HG03175 (cell line): ENCODE measurements around the gene TSKU.

Experiments
- ATAC-seq: cut with Tn5 transposase; IDR thresholded peaks from one replicate; pipeline ENCODE4 v1.9.1; 2021; ENCODE audit warnings: mild to moderate bottlenecking, moderate library complexity; ENCODE audit not compliant: unreplicated experiment

Gene TSKU

DNA sequence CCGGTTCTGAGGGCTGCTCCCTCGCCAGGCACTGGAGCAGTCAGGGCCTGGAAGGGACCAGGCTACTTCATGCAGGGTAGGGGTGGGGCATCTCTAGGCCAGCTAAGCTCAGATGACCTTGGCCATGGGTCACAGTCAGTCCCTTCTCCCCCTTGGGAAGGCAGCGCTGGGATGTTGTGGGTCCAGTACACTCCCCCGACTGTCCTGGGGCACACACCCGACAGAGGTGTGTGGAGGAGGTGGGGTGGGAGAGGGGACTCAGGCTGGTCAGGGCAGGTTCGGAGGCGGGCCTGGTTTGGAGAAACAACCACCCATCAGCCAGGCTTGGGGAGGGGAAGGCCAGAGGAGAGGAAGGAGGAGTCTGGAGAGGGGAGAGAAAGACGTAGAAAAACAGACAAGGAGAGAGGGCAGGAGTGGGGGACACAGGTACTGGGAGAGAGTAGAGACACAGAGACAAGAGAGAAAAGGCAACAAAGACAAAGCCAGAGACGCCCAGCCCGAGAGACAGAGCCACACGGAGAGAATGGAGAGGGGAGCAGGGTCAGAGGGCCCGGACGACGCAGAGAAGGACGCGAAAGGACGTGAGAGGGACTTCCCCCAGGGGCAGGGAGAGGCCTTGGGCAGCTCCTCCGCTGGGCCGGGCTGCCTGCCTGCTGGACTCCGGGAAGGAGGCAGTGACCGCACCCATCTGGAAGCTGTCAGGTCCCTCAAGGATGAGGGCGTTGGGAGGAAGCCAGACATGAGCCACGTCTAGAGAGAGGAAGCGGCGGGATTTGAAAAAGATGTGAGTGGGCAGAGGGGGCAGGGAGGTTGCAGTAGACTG, 30.6 kb upstream of the TSKU start:
- ATAC-seq = no peak

DNA sequence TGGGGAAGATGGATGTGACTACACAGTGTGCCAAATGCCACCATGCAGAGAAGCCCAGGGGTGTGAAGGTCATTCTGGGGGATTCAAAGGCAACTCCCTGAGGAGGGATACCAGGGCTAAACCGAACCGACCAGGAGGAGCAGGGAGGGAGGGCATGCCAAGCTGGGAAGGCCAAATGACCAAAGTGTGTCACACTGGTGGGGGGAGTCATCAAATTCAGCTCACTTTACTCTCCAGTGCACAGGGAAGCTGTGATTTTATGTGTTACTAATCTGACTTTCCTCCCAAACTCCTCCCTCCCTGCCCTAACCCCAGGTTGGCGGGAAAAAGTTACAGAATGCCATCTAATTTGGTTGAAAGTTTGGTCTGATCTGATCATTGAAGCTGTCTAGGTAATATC, 29.7 kb upstream of the TSKU start:
- no peak for ATAC-seq

GRCh38 chr11:76753950-76754349, 29.2 kb upstream of the TSKU start:
- ATAC-seq = no peak

GRCh38 chr11:76756341-76756741, 26.8 kb upstream of the TSKU start:
- ATAC-seq = no peak

GRCh38 chr11:76758311-76758710, 24.8 kb upstream of the TSKU start:
- ATAC-seq = no peak

GRCh38 chr11:76759092-76759491, 24.1 kb upstream of the TSKU start:
- no peak for ATAC-seq

DNA sequence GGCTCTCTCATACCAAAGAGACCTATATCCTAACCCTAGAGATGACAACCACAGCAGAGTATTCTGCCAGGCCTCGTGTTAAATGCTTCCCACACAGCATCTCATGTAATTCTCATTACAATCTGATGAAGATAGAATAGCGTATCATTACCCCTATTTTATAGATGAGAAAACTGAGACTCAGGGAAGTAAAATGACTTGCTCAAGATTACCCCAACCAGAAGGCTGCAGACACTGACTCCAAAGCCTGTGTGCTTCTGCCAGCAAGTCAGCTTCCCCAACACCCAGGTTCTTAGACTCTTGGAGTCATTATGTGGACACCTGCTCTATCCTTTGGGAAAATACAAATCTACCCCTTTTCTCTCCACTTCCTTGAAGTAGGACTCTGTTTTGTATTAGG, 23.6 kb upstream of the TSKU start:
- no peak for ATAC-seq

DNA sequence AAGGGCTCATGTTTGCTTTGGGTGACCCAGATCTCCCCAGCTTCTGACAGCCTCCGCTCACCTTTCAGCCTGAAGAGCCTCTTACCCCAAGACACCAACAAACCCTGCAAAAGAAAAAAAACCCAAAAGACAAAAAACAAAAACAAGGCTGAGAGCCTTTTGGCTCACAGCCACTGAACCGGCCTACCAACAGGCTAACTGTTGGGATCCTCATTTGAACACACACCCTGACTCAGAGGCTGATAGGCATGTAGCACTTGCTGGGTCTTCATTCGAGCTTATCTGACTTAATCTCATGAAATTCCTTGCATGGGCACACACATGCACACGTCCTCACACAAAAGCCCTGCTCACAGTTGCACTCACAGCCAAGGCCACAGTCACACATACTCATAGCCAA, 22.9 kb upstream of the TSKU start:
- ATAC-seq = no peak

GRCh38 chr11:76761718-76762355, 21.3 kb upstream of the TSKU start:
- no peak for ATAC-seq

DNA sequence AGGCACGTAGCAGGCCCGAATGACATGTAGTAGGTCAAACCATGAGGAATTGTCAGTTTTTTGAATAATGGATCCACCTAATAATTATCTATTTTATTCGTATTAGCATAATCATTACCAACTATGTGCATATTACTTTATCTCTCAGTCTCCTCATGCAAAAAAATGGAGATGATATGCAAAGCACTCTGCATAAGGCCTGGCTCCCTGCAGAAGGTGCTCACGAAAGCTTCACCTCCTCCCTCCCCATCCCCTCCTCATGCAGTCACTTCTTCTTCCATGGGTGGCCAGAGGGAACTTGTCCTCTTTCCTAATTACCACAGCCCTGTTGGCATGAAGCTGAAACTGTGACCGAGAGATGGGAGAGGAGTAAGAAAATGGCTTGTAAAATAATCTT, 20.8 kb upstream of the TSKU start:
- no peak for ATAC-seq

DNA sequence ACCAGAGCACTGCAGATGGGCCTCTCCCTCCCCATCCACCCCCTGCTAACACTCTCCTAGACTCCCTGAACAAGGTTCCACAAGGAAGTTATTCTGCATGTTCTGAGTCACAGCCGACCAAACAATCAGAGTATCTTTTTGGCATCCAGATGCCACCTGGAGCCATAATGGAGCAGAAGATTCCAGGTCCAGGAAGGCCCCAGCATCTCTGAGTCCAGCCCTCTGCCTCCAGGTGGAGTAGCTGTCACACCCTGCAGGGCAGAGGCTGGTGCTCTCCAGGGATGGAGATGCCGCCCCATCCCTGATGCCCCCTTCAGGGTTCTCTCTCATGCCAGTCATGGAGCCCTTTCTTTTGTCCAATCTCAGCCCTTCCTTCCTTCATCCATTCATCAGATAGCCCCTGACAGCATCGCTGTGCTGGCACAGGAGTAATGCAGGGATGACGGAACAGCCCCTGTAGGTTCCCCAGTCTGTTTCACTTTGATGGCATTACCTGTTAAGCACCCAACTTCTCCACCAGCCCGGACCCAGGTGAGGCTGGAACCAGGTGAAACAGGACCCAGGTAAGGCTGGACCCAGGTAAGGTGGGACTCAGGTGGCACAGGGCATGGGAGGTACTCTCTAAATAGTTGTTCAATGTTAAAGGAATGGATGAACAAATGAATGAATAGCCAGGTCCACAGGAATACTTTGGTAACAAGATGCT, 20.1 kb upstream of the TSKU start:
- no peak for ATAC-seq

DNA sequence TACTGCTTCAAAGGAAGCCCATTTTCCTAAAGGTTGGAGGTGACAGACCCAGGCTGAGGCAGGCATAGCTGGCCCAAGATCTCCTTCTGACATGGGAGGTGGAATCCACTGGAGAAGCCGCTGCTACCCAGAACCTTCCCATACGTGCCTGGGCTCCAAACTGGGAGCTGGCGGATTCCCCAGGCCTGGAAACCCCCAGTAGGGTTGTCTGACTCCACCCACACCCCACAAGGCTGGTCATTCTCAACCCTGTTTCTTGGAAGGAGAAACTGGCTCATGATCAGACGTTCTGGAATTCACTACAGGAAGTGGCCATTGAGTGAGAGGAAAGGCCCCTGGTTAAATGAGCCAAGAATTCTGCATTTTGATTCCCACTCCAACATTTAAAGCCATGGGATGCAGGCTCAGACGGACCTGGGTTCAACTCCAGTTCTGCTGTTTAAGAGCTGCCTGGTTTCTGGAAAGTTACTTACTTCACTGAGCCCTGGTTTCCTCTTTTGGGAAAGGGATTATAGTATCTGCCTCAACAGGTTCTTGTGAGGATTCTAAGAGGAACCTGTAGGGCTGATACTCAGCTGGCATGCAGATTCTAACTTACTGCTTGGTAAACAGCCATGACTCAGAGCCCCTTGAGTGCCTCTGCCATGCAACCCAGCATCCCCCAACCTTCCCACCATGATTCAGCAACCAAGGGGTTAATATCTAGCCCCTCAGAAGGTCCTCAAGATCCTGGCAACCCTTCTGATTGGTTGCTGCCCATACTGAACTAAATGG, 19.4 kb upstream of the TSKU start:
- no peak for ATAC-seq

DNA sequence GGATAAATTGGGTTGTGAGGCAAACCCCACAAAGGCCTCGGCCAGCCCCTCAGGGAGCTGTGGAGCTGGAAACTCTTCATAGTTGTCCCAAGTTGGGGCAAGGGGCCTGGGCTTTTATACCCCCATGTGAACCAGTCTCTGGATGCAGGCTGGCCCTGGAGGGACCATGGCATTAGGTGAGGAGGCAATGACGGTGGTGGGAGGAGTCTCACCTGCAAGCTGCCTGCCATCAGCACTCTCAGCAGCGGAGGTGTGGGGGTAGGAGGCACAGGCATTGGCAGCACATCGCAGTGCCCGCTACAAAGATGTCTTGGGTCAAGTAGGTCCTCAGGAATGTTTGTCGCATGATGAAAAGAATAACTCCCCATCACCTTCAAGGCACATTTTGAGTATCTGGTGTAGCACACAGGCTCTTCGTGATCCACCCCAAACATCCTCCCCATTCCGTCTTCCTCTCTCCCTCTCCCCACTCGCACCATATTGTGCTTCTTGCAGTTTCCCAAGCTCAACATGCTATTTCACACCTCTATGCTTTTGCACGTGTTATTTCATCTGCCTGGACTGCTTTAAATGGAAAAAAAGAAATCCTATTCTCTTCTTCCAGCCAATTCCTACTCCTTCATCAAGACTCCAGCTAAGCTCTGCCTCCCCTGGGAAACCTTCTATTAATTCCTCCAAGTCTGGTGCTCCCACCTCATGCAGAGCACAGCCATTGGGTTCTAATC, 18.1 kb upstream of the TSKU start:
- ATAC-seq = no peak

DNA sequence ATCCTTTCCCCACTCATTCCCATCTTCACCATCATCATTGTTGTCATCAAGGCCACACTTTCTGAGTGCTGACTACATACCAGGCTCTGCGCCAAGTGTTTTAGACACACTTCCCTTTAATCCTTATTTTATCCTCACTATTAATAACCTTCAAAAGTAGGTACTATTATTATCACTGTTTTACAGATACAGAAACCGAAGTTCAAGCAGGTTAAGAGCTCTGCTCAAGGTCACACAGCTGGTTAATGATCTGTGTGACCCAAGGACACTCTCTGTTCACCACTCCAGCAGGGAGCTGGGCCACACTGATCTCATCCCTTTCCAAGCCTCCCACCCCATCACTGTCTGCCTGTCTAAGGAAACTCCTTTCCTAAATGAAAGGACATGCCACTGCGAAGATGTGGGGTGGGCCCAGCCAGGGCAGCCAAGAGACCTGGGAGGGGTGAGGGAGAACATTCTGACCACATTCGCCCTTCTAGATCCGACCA, 17.2 kb upstream of the TSKU start:
- no peak for ATAC-seq

GRCh38 chr11:76766521-76766920, 16.6 kb upstream of the TSKU start:
- no peak for ATAC-seq

DNA sequence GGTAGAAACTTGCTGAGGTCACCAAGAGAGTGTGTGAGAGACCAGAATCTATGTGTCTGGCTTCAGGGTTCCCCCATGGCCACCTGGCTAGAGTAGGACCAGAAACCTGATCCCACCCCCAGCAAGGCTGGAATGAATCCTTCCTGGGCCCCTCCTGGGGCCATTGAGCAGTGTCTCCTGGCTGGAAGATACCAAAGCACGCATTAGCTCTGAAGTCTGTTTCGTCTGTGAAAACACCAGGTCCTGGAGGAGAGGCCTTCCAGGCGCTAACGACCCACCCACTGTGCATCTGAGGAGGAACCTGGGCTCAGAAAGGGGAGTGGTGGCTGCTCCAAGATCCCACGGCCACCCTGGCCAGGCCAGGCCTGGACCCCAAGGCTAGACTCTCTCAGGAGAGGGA, 15.5 kb upstream of the TSKU start:
- ATAC-seq = no peak

- ATAC-seq = no peak
Measured at GRCh38 chr11:76768088-76768908, 14.9 kb upstream of the TSKU start.

- no peak for ATAC-seq
Measured at GRCh38 chr11:76768909-76769560, 14.1 kb upstream of the TSKU start.
